GM19035 (cell line): ENCODE measurements around the gene ARSH.
"Not testable (repeated sequence)": the region's sequence is repeated elsewhere in the genome, so short reads cannot be mapped to it uniquely, and the experiment has no call there.

Experiments used
- ATAC-seq: cut with Tn5 transposase; IDR thresholded peaks from one replicate; pipeline ENCODE4 v1.9.1; 2021; ENCODE audit not compliant: unreplicated experiment

ARSH gene

GRCh38 chrX:3029129-3029528, 22.8 kb downstream of the ARSH start:
- no peak for ATAC-seq

DNA sequence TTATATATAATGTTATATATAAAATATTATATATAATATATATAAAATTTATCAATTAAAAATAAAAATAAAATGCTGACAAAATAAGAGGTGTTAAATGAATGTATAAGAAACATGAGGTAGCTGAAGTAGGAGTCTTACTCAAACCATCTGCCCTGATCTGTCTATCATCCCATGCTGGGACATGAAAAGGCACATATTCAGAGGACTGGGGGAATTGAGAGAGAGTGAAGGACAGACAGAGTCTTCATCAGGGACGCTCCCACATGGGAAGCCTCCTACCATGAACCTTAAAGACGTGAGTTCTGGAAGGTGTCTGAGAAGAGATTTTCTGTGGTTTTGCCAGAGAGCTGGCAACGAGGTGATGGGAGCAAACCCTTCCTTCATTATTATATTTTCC, 30.9 kb downstream of the ARSH start:
- ATAC-seq = no peak

- no peak for ATAC-seq
Measured at GRCh38 chrX:3044196-3044595, 37.9 kb downstream of the ARSH start.

- ATAC-seq = no peak
Measured at GRCh38 chrX:3044671-3045070, 38.3 kb downstream of the ARSH start.

- ATAC-seq = no peak
Measured at GRCh38 chrX:3046253-3047240, 40.2 kb downstream of the ARSH start.

DNA sequence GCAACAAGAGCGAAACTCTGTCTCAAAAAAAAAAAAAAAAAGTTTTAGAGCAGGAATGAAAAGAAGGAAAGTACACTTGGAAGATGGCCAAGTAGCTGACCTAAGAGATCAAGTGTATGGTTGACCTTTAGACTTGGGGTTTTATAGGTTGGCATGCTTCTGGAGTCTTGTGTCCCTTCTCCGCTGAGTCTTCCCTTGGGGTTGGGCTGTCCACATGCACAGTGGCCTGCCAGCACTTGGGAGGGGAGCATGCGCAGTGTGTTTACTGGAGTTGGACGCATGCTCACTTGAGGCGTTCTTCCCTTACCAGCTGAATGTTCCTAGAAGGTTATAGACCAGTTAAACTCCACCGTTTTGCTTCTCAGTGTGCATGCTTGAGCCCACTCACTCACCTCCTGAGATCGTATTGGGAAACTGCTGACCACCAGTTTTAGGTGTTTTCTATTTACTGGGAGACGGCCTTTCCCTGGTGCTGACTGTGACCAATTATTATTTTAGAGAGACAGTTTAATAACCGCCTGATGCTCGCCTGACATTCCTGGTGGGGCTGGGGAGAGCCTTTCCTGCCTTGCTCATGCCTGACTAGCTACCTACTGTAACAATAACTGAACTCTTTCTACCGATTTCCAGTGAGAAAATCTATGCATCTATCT, 44.3 kb downstream of the ARSH start:
- ATAC-seq = not testable (repeated sequence)

DNA sequence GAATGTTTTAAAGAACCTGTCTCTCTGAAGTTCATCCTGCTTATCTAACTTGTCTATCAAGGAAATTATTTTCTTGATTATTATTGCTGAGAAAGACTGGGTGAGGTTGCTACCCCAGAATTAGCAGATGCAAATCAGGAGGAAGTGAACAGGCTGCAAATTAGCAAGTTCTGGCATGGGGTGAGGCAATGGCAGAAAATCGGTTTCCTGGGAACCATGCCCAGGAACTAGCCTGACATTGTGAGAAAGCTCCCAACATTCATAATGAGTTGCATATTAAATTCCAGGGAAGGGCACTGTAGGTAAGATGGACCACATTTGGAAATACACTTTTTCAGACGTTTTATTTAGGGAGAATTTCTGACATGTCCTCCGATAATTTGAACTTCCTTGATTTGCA, 46.5 kb downstream of the ARSH start:
- ATAC-seq = no peak

DNA sequence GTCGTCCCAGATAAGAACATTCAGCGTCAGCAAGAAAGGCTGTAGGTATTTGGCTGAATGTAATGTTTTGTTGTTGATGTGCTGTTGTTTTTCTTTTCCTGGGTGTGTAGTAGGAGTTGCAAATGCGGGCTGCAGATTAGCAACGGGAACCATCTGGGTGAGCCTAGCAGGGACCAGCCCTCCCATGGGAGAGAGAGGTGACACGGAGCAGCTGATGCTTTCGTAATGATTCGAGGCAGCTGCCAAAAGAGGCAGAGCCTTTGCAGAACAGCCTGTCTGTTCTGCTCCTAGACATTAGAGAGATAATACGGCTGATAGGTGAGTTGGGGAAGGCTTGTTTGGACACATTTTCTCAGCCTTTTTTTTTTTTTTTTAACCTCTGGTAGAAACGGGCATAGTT, 60.2 kb downstream of the ARSH start:
- no peak for ATAC-seq

DNA sequence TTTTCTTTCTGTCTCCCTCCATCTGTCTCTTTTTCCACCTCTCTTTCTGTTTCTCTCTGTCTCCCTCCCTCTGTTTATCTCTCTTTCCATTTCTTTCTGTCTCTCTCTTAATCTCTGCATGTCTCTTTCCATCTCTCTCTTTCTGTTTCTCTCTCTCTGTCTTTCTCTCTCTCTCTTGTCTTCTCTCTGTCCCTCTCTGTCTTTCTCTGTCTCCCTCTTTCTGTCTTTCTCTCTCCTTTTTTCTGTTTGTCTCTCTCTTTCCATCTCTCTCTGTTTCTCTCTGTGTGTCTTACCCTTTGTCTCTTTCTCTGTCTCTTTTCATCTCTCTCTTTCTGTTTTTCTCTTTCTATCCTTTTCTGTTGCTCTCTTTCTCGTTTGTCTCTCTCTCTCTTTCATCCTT, 69.6 kb downstream of the ARSH start:
- ATAC-seq = no peak

DNA sequence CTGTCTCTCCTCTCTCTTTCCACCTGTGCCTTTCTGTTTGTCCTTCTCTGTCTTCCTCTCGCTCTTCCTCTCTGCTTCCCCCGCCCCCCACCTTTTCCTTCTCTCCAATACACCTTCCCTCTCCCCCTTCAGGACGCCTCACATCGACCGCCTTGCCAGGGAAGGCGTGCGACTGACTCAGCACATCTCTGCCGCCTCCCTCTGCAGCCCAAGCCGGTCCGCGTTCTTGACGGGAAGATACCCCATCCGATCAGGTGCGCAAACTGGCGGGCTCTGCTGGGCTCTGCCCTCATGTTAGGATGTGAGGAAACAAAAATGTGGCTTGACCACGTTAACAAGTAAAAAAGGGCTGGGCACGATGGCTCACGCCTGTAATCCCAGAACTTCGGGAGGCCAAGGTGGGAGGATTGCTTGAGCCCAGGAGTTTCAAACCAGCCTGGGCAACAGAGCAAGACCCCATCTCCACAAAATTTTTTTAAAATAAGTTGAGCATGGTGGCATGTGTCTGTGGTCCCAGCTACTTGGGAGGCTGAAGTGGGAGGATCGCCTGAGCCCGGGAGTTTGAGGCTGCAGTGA, 70.2 kb downstream of the ARSH start:
- no peak for ATAC-seq
